ENCODE data around the gene TMEM117.
"Not testable (repeated sequence)": the region's sequence is repeated elsewhere in the genome, so short reads cannot be mapped to it uniquely, and the experiment has no call there.

TMEM117 gene

GRCh38 chr12:43863770-43864366, 28.0 kb downstream of the TMEM117 start:
- Histone ChIP-seq H3K4me2 (ENCODE audit: low read length) (no peak overlapping the region), H3K27ac (ENCODE audit: low read depth, low read length) (no peak overlapping the region)
- TF ChIP-seq EZH2phosphoT487 (IDR thresholded peaks at IDR 0.05; ENCODE audit: borderline replicate concordance, low read length) = no peak
- no peak for TF ChIP-seq CTCF (IDR thresholded peaks at IDR 0.05; ENCODE audit: low read depth, low read length, poor library complexity, severe bottlenecking)

GRCh38 chr12:43864557-43864956, 28.7 kb downstream of the TMEM117 start:
- H3K9me3 ChIP-seq (ENCODE audit: control insufficient read depth, insufficient read depth, low read length); H3K79me2 ChIP-seq (ENCODE audit: control insufficient read depth, low read length); H3K9me2 ChIP-seq (replicated peaks; ENCODE audit: control insufficient read depth, low read length); H3K4me1 ChIP-seq (ENCODE audit: control insufficient read depth, low read length); H3K27ac ChIP-seq (ENCODE audit: low read depth, low read length); H3F3A ChIP-seq (ENCODE audit: control insufficient read depth, insufficient read depth); H3K27me3 ChIP-seq (ENCODE audit: control insufficient read depth, low read length); H3K4me3 ChIP-seq (ENCODE audit: low read length); H4K20me1 ChIP-seq (ENCODE audit: control insufficient read depth, insufficient read depth, low read depth, low read length); H3K36me3 ChIP-seq (ENCODE audit: control insufficient read depth, low read length); H3K4me2 ChIP-seq (ENCODE audit: low read length): not testable (repeated sequence)

More at GRCh38 chr12:43863770-43864366, 28.0 kb downstream of the TMEM117 start:
- Histone ChIP-seq H3K27me3 (ENCODE audit: control insufficient read depth, low read length) (no peaks in the 10 kb centered on the region), H3K9me3 (ENCODE audit: control insufficient read depth, insufficient read depth, low read length) (no peaks in the 10 kb centered on the region), H3K4me1 (ENCODE audit: control insufficient read depth, low read length) (peaks cover 5% of the 10 kb centered on the region; the same call in 1 of the 2 replicates), H4K20me1 (ENCODE audit: control insufficient read depth, insufficient read depth, low read depth, low read length) (no peaks in the 10 kb centered on the region), H3K4me3 (ENCODE audit: low read length) (no peak overlapping the region), H3K79me2 (ENCODE audit: control insufficient read depth, low read length) (no peaks in the 10 kb centered on the region), H3K9me2 (replicated peaks; ENCODE audit: control insufficient read depth, low read length) (no peaks in the 10 kb centered on the region), H3K36me3 (ENCODE audit: control insufficient read depth, low read length) (no peaks in the 10 kb centered on the region), H3F3A (ENCODE audit: control insufficient read depth, insufficient read depth) (peaks cover 2% of the 10 kb centered on the region; the same call in 1 of the 2 replicates)

- Histone ChIP-seq H3K4me2 (ENCODE audit: low read length) (no peak overlapping the region), H3K4me3 (ENCODE audit: low read length) (no peak overlapping the region), H3K27ac (ENCODE audit: low read depth, low read length) (no peak overlapping the region)
Observed at GRCh38 chr12:43869184-43869583, 33.3 kb downstream of the TMEM117 start.

GRCh38 chr12:43869765-43870164, 33.9 kb downstream of the TMEM117 start:
- H4K20me1 ChIP-seq (ENCODE audit: control insufficient read depth, insufficient read depth, low read depth, low read length); H3K9me2 ChIP-seq (replicated peaks; ENCODE audit: control insufficient read depth, low read length); H3K27me3 ChIP-seq (ENCODE audit: control insufficient read depth, low read length); H3K4me2 ChIP-seq (ENCODE audit: low read length); H3K27ac ChIP-seq (ENCODE audit: low read depth, low read length); H3K36me3 ChIP-seq (ENCODE audit: control insufficient read depth, low read length); H3K9me3 ChIP-seq (ENCODE audit: control insufficient read depth, insufficient read depth, low read length); H3K79me2 ChIP-seq (ENCODE audit: control insufficient read depth, low read length); H3K4me1 ChIP-seq (ENCODE audit: control insufficient read depth, low read length); H3K4me3 ChIP-seq (ENCODE audit: low read length); H3F3A ChIP-seq (ENCODE audit: control insufficient read depth, insufficient read depth): not testable (repeated sequence)

More at GRCh38 chr12:43869184-43869583, 33.3 kb downstream of the TMEM117 start:
- Histone ChIP-seq H3K79me2 (ENCODE audit: control insufficient read depth, low read length) (no peaks in the 10 kb centered on the region), H3K27me3 (ENCODE audit: control insufficient read depth, low read length) (no peaks in the 10 kb centered on the region), H3K36me3 (ENCODE audit: control insufficient read depth, low read length) (no peaks in the 10 kb centered on the region), H3K4me1 (ENCODE audit: control insufficient read depth, low read length) (peaks cover 5% of the 10 kb centered on the region), H4K20me1 (ENCODE audit: control insufficient read depth, insufficient read depth, low read depth, low read length) (no peaks in the 10 kb centered on the region), H3F3A (ENCODE audit: control insufficient read depth, insufficient read depth) (peaks cover 5% of the 10 kb centered on the region; the same call in 1 of the 2 replicates), H3K9me3 (ENCODE audit: control insufficient read depth, insufficient read depth, low read length) (no peaks in the 10 kb centered on the region), H3K9me2 (replicated peaks; ENCODE audit: control insufficient read depth, low read length) (no peaks in the 10 kb centered on the region)
- no peak for TF ChIP-seq EZH2phosphoT487 (IDR thresholded peaks at IDR 0.05; ENCODE audit: borderline replicate concordance, low read length)
- no peak for TF ChIP-seq CTCF (IDR thresholded peaks at IDR 0.05; ENCODE audit: low read depth, low read length, poor library complexity, severe bottlenecking)

- not testable (repeated sequence) for H3K9me2 ChIP-seq (replicated peaks; ENCODE audit: control insufficient read depth, low read length); H3K27me3 ChIP-seq (ENCODE audit: control insufficient read depth, low read length); H3K4me1 ChIP-seq (ENCODE audit: control insufficient read depth, low read length); H4K20me1 ChIP-seq (ENCODE audit: control insufficient read depth, insufficient read depth, low read depth, low read length); H3K79me2 ChIP-seq (ENCODE audit: control insufficient read depth, low read length); H3K4me2 ChIP-seq (ENCODE audit: low read length); H3K4me3 ChIP-seq (ENCODE audit: low read length); H3K9me3 ChIP-seq (ENCODE audit: control insufficient read depth, insufficient read depth, low read length); H3F3A ChIP-seq (ENCODE audit: control insufficient read depth, insufficient read depth); H3K27ac ChIP-seq (ENCODE audit: low read depth, low read length); H3K36me3 ChIP-seq (ENCODE audit: control insufficient read depth, low read length)
Observed at GRCh38 chr12:43871258-43871657, 35.4 kb downstream of the TMEM117 start.
